Stomach (tissue), 4 donors: ENCODE measurements around the gene PDS5A.
"Not testable (repeated sequence)": the region's sequence is repeated elsewhere in the genome, so short reads cannot be mapped to it uniquely, and the experiment has no call there.

Experiments used
- CTCF ChIP-seq, 7 experiments: fragments of 450-650 bp in 4 of 7; fragments of 200-600 bp in 3 of 7; sonication (generic) in 3 of 7; IDR thresholded peaks; one replicate each; pipeline ENCODE4 v1.5.1; 2016 to 2019; ENCODE audit warnings: antibody characterized with exemption in 7 of 7, control low read depth in 2 of 7, mild to moderate bottlenecking in 1 of 7
- EP300 ChIP-seq: sonication (generic); formaldehyde crosslinking; IDR thresholded peaks from one replicate; pipeline ENCODE4 v1.6.1; 2017; ENCODE audit warnings: antibody characterized with exemption
- POLR2A ChIP-seq, 4 donors: fragments of 450-650 bp; IDR thresholded peaks; one replicate each; pipeline ENCODE4 v1.6.1; 2016; ENCODE audit warnings: antibody characterized with exemption in 4 of 4, control low read depth in 2 of 4, mild to moderate bottlenecking in 1 of 4, moderate library complexity in 1 of 4
- POLR2AphosphoS5 ChIP-seq, 3 donors: sonication (generic); formaldehyde crosslinking; IDR thresholded peaks; one replicate each; pipeline ENCODE4 v1.6.1; 2016; ENCODE audit warnings: antibody characterized with exemption in 3 of 3

DNA sequence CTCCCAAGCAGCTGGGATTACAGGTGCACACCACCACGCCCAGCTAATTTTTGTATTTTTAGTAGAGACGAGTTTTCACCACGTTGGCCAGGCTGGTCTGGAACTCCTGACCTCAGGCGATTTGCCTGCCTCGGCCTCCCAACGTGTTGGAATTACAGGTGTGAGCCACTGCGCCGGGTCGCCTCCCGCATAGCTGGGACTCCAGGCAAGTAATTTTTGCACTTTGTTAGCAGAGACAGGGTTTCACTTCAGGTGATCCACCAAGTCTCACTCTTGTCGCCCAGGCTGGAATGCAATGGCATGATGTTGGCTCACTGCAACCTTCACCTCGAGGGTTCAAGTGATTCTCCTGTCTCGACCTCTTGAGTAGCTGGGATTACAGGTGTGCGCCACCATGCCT, 137.2 kb downstream of the PDS5A start:
- not testable (repeated sequence) for TF ChIP-seq EP300; CTCF (IDR thresholded peaks at IDR 0.05); POLR2A (IDR thresholded peaks at IDR 0.05); POLR2AphosphoS5 (IDR thresholded peaks at IDR 0.05)
